Measurements from ENCODE around the gene WDR75.

DNA sequence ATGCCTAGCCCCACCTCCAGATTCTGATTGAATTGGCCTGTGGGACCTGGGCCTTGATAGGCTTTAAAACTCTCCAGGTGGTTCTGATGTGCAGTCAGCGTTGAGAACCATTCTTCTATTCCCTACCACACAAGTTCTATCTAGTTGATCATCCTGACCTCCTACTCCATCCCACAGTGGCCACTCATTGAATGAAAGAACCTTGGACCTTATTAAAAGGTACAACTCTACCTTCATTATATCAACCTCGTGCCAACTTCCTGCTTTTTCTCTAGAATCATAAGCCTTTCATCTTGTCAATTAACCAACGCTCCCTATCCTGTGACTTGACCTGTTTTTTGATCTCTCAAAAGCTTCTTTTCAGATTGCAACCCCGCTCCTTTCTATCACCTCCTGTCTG is 83.5 kb downstream of the WDR75 start:
- TF ChIP-seq POLR2A (IDR thresholded peaks at IDR 0.05), result no peak
- TF ChIP-seq, protein P1, sequence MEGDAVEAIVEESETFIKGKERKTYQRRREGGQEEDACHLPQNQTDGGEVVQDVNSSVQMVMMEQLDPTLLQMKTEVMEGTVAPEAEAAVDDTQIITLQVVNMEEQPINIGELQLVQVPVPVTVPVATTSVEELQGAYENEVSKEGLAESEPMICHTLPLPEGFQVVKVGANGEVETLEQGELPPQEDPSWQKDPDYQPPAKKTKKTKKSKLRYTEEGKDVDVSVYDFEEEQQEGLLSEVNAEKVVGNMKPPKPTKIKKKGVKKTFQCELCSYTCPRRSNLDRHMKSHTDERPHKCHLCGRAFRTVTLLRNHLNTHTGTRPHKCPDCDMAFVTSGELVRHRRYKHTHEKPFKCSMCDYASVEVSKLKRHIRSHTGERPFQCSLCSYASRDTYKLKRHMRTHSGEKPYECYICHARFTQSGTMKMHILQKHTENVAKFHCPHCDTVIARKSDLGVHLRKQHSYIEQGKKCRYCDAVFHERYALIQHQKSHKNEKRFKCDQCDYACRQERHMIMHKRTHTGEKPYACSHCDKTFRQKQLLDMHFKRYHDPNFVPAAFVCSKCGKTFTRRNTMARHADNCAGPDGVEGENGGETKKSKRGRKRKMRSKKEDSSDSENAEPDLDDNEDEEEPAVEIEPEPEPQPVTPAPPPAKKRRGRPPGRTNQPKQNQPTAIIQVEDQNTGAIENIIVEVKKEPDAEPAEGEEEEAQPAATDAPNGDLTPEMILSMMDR (IDR thresholded peaks at IDR 0.05), result no peak

Measured in prostate gland (tissue), 2 donors.